ENCODE data around the gene ZNF610.

Gene ZNF610

GRCh38 chr19:52336791-52337381 is 843 bp downstream of the ZNF610 start:
- TF ChIP-seq POLR2AphosphoS5 (IDR thresholded peaks at IDR 0.05; ENCODE audit: low read depth, low read length) (no peak), SIN3A (IDR thresholded peaks at IDR 0.05; ENCODE audit: borderline replicate concordance, insufficient read depth, low read length) (no peak), FOXP2 (optimal IDR thresholded peaks at IDR 0.05; ENCODE audit: borderline replicate concordance, extremely low read depth, extremely low read length, insufficient read depth) (no peak), REST (IDR thresholded peaks at IDR 0.05; ENCODE audit: insufficient read depth in 1 of 2, low read depth in 2 of 2, low read length in 2 of 2) (no peak), TAF1 (IDR thresholded peaks at IDR 0.05; ENCODE audit: borderline replicate concordance, insufficient read depth, low read length) (no peak)

- no peak for TF ChIP-seq SIN3A (IDR thresholded peaks at IDR 0.05; ENCODE audit: borderline replicate concordance, insufficient read depth, low read length)
These were observed 7.5 kb downstream of the ZNF610 start for GRCh38 chr19:52343548-52343947.

DNA sequence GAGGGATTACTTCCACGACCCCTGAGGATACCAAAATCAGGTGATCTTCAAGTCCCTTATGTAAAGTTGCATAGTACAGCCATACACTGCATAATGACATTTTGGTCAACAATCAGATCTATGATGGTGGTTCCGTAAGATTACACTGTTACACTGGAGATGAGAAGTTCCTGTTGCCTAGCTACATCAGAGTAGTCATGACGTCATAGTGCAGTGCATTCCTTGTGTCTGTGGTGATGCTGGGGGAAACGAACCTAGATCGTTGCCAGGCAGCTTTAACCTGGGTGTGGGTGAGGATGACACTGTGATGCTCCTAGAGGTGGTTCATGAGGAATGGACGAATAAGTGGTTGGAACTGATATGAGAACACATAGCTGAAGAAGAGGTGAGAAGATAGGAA is 9.1 kb downstream of the ZNF610 start:
- TF ChIP-seq SIN3A (IDR thresholded peaks at IDR 0.05; ENCODE audit: borderline replicate concordance, insufficient read depth, low read length) (no peak), TAF1 (IDR thresholded peaks at IDR 0.05; ENCODE audit: borderline replicate concordance, insufficient read depth, low read length) (no peak), FOXP2 (optimal IDR thresholded peaks at IDR 0.05; ENCODE audit: borderline replicate concordance, extremely low read depth, extremely low read length, insufficient read depth) (no peak), REST (IDR thresholded peaks at IDR 0.05; ENCODE audit: insufficient read depth in 1 of 2, low read depth in 2 of 2, low read length in 2 of 2) (no peak), POLR2AphosphoS5 (IDR thresholded peaks at IDR 0.05; ENCODE audit: low read depth, low read length) (no peak)

GRCh38 chr19:52351512-52351911 is 15.5 kb downstream of the ZNF610 start:
- TF ChIP-seq REST (IDR thresholded peaks at IDR 0.05; ENCODE audit: insufficient read depth in 1 of 2, low read depth in 2 of 2, low read length in 2 of 2) = no peak
- TF ChIP-seq POLR2AphosphoS5 (IDR thresholded peaks at IDR 0.05; ENCODE audit: low read depth, low read length) = no peak
- no peak for TF ChIP-seq SIN3A (IDR thresholded peaks at IDR 0.05; ENCODE audit: borderline replicate concordance, insufficient read depth, low read length)
- no peak for TF ChIP-seq FOXP2 (optimal IDR thresholded peaks at IDR 0.05; ENCODE audit: borderline replicate concordance, extremely low read depth, extremely low read length, insufficient read depth)
- TF ChIP-seq TAF1 (IDR thresholded peaks at IDR 0.05; ENCODE audit: borderline replicate concordance, insufficient read depth, low read length) = no peak

DNA sequence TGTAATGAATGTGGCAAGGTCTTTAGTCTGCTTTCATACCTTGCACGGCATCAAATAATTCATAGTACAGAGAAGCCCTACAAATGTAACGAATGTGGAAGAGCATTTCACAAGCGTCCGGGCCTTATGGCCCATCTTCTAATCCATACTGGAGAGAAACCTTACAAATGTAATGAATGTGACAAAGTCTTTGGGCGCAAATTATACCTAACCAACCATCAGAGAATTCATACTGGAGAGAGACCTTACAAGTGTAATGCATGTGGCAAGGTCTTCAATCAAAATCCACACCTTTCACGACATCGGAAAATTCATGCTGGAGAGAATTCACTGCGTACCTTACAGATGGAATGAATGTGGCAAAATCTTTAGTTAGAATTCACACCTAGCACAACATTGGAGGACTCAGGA is 30.4 kb downstream of the ZNF610 start:
- TF ChIP-seq TAF1 (IDR thresholded peaks at IDR 0.05; ENCODE audit: borderline replicate concordance, insufficient read depth, low read length) = no peak
- TF ChIP-seq POLR2AphosphoS5 (IDR thresholded peaks at IDR 0.05; ENCODE audit: low read depth, low read length) = no peak
- no peak for TF ChIP-seq FOXP2 (optimal IDR thresholded peaks at IDR 0.05; ENCODE audit: borderline replicate concordance, extremely low read depth, extremely low read length, insufficient read depth)
- no peak for TF ChIP-seq SIN3A (IDR thresholded peaks at IDR 0.05; ENCODE audit: borderline replicate concordance, insufficient read depth, low read length)

DNA sequence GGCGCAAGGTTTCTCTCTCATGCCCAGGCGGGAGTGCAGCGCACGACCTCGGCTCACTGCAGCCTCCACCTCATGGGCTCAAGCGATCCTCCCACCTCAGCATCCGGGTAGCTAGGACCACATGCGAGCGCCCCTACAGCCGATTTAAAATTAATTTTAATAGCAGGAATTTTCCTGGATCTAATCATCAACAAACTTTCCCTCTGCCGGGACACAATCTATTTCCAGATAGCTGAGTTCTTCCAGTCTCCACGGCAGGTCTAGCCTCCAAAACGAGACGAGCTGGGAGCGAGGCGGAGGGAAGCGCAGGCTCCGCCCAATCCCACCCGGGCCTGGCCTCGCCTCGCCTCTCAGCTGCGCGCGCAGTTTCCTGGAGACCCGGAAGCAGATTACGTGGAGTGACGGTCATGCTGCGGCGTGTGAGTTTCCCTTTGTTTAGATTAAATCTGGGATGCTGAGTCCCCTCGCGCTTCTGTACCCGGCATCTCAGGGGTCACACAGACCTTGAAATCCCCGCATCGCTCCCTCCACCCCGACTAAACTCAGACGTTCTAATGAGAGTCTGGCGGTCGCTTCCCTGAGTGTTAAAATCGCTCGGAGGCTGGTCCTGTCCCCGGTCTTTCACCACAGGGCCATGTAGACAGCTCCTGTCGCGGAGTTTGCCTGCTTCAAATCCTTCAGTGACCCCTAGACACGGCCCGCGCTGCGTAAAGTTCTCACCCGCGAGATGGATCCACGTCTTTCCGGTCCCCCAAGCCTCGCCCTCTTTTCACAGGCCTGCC is 33.7 kb downstream of the ZNF610 start, which contains the start of gene ZNF880:
Gene ZNF880 (plus strand): TSS at position 365 of the 782 bp plus-strand sequence. CDS start 43 bp downstream, at position 408.
- TF ChIP-seq SIN3A (IDR thresholded peaks at IDR 0.05; ENCODE audit: borderline replicate concordance, insufficient read depth, low read length) (peak; percentile 67; the same call in 1 of the 2 replicates), POLR2AphosphoS5 (IDR thresholded peaks at IDR 0.05; ENCODE audit: low read depth, low read length) (peak; percentile 65), REST (IDR thresholded peaks at IDR 0.05; ENCODE audit: insufficient read depth in 1 of 2, low read depth in 2 of 2, low read length in 2 of 2) (0 out of 4 replicates have a peak, but pooled peaks of 1 of the 2 experiments have one; percentile 8), TAF1 (IDR thresholded peaks at IDR 0.05; ENCODE audit: borderline replicate concordance, insufficient read depth, low read length) (no peak)
